NB4 (cell line): ENCODE data around the gene GFOD1.

Source experiments
- DNase-seq: peaks from one replicate; pipeline ENCODE4 v3.0.0; 2010; ENCODE audit warnings: low read depth
- H3K4me3 ChIP-seq: one replicate; pipeline ENCODE4 v1.5.1; 2011; ENCODE audit warnings: mild to moderate bottlenecking, low read depth, low read length, moderate library complexity
- MAX ChIP-seq: IDR thresholded peaks from 2 replicates; pipeline ENCODE4 v1.6.1; 2011; ENCODE audit warnings: low read depth, low read length
- MYC ChIP-seq: IDR thresholded peaks from 2 replicates; pipeline ENCODE4 v1.6.1; 2011; ENCODE audit warnings: low read depth, low read length
- POLR2A ChIP-seq: IDR thresholded peaks from 2 replicates; pipeline ENCODE4 v1.6.1; 2011; ENCODE audit warnings: mild to moderate bottlenecking; ENCODE audit not compliant: insufficient read length; ENCODE audit errors: extremely low read depth
- TF ChIP-seq, protein P1 (sequence below): IDR thresholded peaks from one replicate; pipeline ENCODE4 v1.5.1; 2012; ENCODE audit warnings: low read depth, low read length

The GFOD1 gene

DNA sequence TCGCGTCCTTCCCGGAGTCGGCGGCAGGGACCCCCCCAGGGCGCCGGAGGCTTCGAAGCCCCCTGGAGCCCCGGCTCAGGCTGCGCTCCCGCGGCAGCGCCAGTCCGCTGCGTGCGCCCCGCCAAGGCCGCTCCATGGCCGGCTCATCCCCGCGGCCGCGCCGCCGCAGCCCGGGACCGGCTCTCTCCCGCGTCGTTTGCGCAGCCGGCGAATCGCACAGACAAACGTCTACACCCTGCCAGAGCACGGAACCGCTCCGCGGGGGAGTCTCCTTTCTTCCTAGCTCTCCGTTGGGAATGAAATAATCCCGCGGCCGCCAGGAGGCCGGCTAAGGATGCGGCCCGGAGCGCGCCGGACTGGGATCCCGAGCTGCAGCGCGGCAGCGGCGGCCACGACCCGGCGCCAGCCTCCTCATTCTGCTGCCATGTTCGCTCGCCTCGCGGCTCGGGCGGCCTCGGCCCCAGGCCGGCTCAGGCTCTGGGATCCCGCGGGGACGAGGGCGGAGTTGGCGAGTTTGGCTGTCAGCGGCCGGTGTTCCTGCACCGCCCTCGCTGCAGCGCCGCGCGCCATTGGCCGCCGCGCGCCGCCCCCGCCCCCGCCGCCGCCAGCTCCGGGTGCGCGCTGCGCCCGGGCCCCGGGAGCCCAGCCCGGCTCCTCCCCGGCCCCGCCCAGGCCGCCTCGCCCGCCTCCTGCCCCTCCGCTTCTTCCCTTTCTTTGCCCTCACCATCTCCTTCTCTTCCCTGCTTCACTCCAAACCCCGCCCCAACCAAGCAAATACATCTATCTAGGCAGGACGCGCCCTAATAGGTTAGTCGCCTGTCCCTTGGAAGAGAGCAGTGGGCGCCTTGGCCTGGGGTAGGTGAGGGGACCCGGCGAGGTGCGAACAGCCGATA lies at the start of gene GFOD1:
Gene GFOD1 (minus strand): TSS at position 479 of the 893 bp plus-strand sequence. CDS start 710 bp downstream, outside the sequence.
- H3K4me3 ChIP-seq: peak within 1 kb of the TSS; percentile 86
- peak; percentile 94 for DNase-seq

GRCh38 chr6:13536796-13537526 lies 49.6 kb upstream of the GFOD1 start:
- TF ChIP-seq MYC: no peak
- no peak for TF ChIP-seq MAX
- TF ChIP-seq POLR2A: no peak
- TF ChIP-seq, protein P1, sequence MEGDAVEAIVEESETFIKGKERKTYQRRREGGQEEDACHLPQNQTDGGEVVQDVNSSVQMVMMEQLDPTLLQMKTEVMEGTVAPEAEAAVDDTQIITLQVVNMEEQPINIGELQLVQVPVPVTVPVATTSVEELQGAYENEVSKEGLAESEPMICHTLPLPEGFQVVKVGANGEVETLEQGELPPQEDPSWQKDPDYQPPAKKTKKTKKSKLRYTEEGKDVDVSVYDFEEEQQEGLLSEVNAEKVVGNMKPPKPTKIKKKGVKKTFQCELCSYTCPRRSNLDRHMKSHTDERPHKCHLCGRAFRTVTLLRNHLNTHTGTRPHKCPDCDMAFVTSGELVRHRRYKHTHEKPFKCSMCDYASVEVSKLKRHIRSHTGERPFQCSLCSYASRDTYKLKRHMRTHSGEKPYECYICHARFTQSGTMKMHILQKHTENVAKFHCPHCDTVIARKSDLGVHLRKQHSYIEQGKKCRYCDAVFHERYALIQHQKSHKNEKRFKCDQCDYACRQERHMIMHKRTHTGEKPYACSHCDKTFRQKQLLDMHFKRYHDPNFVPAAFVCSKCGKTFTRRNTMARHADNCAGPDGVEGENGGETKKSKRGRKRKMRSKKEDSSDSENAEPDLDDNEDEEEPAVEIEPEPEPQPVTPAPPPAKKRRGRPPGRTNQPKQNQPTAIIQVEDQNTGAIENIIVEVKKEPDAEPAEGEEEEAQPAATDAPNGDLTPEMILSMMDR: no peak
- H3K4me3 ChIP-seq: no peak overlapping the region
- DNase-seq: no peak

More for the DNA sequence above, at the start of gene GFOD1:
- peak; percentile 79 for TF ChIP-seq POLR2A
- no peak for TF ChIP-seq MAX

DNA sequence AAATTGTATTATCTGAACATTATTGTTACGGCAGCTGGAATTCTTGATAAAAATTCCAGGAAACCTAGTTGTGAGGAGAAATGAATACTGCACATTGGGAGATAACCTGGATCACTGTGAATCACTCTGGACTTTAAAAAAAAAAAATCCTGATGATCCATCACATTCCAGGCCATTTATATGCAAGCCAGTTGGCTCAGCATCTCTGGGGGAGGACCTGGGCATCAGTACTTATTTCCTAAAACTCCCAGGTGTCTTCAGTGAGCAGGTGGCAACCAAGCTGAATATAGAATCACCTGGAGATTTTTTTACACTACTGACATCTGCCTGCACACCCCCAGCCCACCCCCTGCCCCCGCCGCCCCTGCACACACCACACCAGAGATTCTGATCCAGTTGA lies 47.9 kb upstream of the GFOD1 start:
- TF ChIP-seq MYC (no peak), POLR2A (no peak), MAX (no peak)
- TF ChIP-seq, protein P1: no peak
- DNase-seq: no peak

GRCh38 chr6:13534536-13534935 lies 47.1 kb upstream of the GFOD1 start:
- no peak for DNase-seq
- TF ChIP-seq, protein P1: no peak
- no peak for TF ChIP-seq MYC
- no peak for TF ChIP-seq POLR2A
- no peak for TF ChIP-seq MAX
- H3K4me3 ChIP-seq: no peak overlapping the region

More for the DNA sequence above, 47.9 kb upstream of the GFOD1 start:
- H3K4me3 ChIP-seq: no peak overlapping the region

DNA sequence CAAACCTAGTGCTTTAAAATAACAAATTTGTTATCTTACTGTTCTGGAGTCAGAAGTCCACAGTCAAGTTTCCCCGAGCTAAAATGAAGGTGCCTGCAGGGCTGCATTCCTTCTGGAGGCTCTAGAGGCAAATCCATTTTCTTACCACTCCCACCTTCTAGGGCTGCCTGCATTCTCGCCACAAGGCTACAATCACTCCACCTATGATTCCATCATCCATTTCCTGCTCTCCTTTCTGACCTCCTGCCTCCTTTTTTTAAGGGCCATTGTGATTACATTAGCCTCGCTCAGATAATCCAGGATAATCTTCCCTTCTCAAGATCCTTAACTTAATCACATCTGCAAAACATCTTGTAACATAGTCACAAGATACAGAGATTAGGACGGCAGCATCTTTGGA lies 44.6 kb upstream of the GFOD1 start:
- no peak overlapping the region for H3K4me3 ChIP-seq
- no peak for DNase-seq
- TF ChIP-seq, protein P1: no peak
- no peak for TF ChIP-seq POLR2A
- TF ChIP-seq MYC: no peak
- no peak for TF ChIP-seq MAX

GRCh38 chr6:13528777-13529343 lies 41.5 kb upstream of the GFOD1 start:
- DNase-seq: no peak
- H3K4me3 ChIP-seq: no peak overlapping the region
- TF ChIP-seq MYC (no peak), POLR2A (no peak), MAX (no peak)
- TF ChIP-seq, protein P1: no peak
